SK-N-SH treated with all-trans-retinoic acid at 6 μM for 48 hours (cell line): ENCODE data around the gene SBNO1.

Experiments
- ARNTL ChIP-seq: fragments of 450-650 bp; formaldehyde crosslinking; IDR thresholded peaks from 2 replicates; pipeline ENCODE4 v1.5.0; 2020; ENCODE audit warnings: low read depth, mild to moderate bottlenecking, moderate library complexity, borderline replicate concordance
- CSDC2 ChIP-seq: fragments of 250-450 bp; sonication (Bioruptor Pico); IDR thresholded peaks from 2 replicates; pipeline ENCODE4 v1.5.0; 2020; ENCODE audit warnings: mild to moderate bottlenecking, moderate library complexity
- GLIS3 ChIP-seq: fragments of 250-450 bp; sonication (Bioruptor Pico); IDR thresholded peaks from 2 replicates; pipeline ENCODE4 v1.5.0; 2020; ENCODE audit warnings: mild to moderate bottlenecking, moderate library complexity
- TCF4 ChIP-seq: fragments of 250-450 bp; sonication (Bioruptor Pico); IDR thresholded peaks from 2 replicates; pipeline ENCODE4 v1.8.0; 2021; ENCODE audit warnings: mild to moderate bottlenecking, moderate library complexity, borderline replicate concordance
- TOX ChIP-seq: fragments of 250-450 bp; sonication (Bioruptor Pico); IDR thresholded peaks from 2 replicates; pipeline ENCODE4 v1.8.0; 2021; ENCODE audit warnings: mild to moderate bottlenecking, moderate library complexity, borderline replicate concordance
- ZC3H10 ChIP-seq: fragments of 250-450 bp; sonication (Bioruptor Pico); IDR thresholded peaks from 2 replicates; pipeline ENCODE4 v1.5.1; 2021; ENCODE audit warnings: mild to moderate bottlenecking, moderate library complexity
- ZFP3 ChIP-seq: fragments of 250-450 bp; sonication (Bioruptor Pico); IDR thresholded peaks from 2 replicates; pipeline ENCODE4 v1.5.0; 2020; ENCODE audit warnings: mild to moderate bottlenecking, moderate library complexity
- ZFP30 ChIP-seq: fragments of 450-650 bp; formaldehyde crosslinking; IDR thresholded peaks from 2 replicates; pipeline ENCODE4 v1.5.0; 2022; ENCODE audit warnings: mild to moderate bottlenecking, moderate library complexity
- ZNF70 ChIP-seq: fragments of 450-650 bp; formaldehyde crosslinking; IDR thresholded peaks from 2 replicates; pipeline ENCODE4 v1.5.0; 2020; ENCODE audit warnings: mild to moderate bottlenecking, moderate library complexity
- TF ChIP-seq, protein P1 (sequence below): fragments of 250-450 bp; sonication (Bioruptor Pico); IDR thresholded peaks from 2 replicates; pipeline ENCODE4 v1.8.0; 2020; ENCODE audit warnings: mild to moderate bottlenecking, moderate library complexity, borderline replicate concordance
- TF ChIP-seq, protein P2 (sequence below): fragments of 250-450 bp; sonication (Bioruptor Pico); IDR thresholded peaks from 2 replicates; pipeline ENCODE4 v1.5.1; 2020; ENCODE audit warnings: low read depth, mild to moderate bottlenecking, moderate library complexity
- TF ChIP-seq, protein P3 (sequence below): fragments of 250-450 bp; sonication (Bioruptor Pico); IDR thresholded peaks from 2 replicates; pipeline ENCODE4 v1.8.0; 2021; ENCODE audit warnings: low read depth, mild to moderate bottlenecking, moderate library complexity, borderline replicate concordance
- TF ChIP-seq, protein P4 (sequence below): fragments of 250-450 bp; sonication (Bioruptor Pico); IDR thresholded peaks from 2 replicates; pipeline ENCODE4 v1.5.0; 2020; ENCODE audit warnings: mild to moderate bottlenecking, moderate library complexity

DNA sequence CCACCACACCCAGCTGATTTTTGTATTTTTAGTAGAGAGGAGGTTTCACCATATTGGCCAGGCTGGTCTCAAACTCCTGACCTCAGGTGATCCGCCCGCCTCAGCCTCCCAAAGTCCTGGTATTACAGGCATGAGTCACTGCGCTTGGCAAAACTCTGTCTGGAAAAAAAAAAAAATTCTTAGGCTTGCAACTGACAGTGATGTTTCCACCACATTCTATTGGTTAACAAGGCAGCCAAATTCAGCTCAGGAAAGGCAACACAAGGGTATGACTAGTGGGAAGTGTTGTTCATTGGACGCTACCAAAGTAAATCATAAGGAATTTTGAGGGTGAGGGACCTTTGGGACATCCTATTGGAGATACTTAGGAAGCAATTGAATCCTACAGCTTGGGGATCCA, 2.9 kb upstream of the SBNO1 start:
- TF ChIP-seq ZFP3 (CRISPR knock-in tag) (no peak), ARNTL (CRISPR knock-in tag) (no peak), GLIS3 (CRISPR knock-in tag) (no peak), ZC3H10 (CRISPR knock-in tag) (no peak), TCF4 (CRISPR knock-in tag) (no peak), ZFP30 (no peak), TOX (CRISPR knock-in tag) (no peak), CSDC2 (no peak), ZNF70 (CRISPR knock-in tag) (no peak)
- TF ChIP-seq, protein P1, sequence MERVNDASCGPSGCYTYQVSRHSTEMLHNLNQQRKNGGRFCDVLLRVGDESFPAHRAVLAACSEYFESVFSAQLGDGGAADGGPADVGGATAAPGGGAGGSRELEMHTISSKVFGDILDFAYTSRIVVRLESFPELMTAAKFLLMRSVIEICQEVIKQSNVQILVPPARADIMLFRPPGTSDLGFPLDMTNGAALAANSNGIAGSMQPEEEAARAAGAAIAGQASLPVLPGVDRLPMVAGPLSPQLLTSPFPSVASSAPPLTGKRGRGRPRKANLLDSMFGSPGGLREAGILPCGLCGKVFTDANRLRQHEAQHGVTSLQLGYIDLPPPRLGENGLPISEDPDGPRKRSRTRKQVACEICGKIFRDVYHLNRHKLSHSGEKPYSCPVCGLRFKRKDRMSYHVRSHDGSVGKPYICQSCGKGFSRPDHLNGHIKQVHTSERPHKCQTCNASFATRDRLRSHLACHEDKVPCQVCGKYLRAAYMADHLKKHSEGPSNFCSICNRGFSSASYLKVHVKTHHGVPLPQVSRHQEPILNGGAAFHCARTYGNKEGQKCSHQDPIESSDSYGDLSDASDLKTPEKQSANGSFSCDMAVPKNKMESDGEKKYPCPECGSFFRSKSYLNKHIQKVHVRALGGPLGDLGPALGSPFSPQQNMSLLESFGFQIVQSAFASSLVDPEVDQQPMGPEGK, result no peak
- TF ChIP-seq, protein P2, sequence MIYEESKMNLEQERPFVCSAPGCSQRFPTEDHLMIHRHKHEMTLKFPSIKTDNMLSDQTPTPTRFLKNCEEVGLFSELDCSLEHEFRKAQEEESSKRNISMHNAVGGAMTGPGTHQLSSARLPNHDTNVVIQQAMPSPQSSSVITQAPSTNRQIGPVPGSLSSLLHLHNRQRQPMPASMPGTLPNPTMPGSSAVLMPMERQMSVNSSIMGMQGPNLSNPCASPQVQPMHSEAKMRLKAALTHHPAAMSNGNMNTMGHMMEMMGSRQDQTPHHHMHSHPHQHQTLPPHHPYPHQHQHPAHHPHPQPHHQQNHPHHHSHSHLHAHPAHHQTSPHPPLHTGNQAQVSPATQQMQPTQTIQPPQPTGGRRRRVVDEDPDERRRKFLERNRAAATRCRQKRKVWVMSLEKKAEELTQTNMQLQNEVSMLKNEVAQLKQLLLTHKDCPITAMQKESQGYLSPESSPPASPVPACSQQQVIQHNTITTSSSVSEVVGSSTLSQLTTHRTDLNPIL (CRISPR knock-in tag), result no peak
- TF ChIP-seq, protein P3, sequence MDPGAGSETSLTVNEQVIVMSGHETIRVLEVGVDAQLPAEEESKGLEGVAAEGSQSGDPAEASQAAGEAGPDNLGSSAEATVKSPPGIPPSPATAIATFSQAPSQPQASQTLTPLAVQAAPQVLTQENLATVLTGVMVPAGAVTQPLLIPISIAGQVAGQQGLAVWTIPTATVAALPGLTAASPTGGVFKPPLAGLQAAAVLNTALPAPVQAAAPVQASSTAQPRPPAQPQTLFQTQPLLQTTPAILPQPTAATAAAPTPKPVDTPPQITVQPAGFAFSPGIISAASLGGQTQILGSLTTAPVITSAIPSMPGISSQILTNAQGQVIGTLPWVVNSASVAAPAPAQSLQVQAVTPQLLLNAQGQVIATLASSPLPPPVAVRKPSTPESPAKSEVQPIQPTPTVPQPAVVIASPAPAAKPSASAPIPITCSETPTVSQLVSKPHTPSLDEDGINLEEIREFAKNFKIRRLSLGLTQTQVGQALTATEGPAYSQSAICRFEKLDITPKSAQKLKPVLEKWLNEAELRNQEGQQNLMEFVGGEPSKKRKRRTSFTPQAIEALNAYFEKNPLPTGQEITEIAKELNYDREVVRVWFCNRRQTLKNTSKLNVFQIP (CRISPR knock-in tag), result no peak
- TF ChIP-seq, protein P4, sequence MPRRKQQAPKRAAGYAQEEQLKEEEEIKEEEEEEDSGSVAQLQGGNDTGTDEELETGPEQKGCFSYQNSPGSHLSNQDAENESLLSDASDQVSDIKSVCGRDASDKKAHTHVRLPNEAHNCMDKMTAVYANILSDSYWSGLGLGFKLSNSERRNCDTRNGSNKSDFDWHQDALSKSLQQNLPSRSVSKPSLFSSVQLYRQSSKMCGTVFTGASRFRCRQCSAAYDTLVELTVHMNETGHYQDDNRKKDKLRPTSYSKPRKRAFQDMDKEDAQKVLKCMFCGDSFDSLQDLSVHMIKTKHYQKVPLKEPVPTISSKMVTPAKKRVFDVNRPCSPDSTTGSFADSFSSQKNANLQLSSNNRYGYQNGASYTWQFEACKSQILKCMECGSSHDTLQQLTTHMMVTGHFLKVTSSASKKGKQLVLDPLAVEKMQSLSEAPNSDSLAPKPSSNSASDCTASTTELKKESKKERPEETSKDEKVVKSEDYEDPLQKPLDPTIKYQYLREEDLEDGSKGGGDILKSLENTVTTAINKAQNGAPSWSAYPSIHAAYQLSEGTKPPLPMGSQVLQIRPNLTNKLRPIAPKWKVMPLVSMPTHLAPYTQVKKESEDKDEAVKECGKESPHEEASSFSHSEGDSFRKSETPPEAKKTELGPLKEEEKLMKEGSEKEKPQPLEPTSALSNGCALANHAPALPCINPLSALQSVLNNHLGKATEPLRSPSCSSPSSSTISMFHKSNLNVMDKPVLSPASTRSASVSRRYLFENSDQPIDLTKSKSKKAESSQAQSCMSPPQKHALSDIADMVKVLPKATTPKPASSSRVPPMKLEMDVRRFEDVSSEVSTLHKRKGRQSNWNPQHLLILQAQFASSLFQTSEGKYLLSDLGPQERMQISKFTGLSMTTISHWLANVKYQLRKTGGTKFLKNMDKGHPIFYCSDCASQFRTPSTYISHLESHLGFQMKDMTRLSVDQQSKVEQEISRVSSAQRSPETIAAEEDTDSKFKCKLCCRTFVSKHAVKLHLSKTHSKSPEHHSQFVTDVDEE (CRISPR knock-in tag), result no peak
